Activated gamma-delta T cell treated with anti-CD3 and anti-CD28 coated beads, Interleukin-2, amount 50 U/mL, for 16 hours (primary cell): Measurements from ENCODE around the gene RBFOX1.

Source experiments
- DNase-seq: peaks from one replicate; pipeline ENCODE4 v3.0.0-alpha.2; 2020; ENCODE audit warnings: low read depth

Gene RBFOX1

DNA sequence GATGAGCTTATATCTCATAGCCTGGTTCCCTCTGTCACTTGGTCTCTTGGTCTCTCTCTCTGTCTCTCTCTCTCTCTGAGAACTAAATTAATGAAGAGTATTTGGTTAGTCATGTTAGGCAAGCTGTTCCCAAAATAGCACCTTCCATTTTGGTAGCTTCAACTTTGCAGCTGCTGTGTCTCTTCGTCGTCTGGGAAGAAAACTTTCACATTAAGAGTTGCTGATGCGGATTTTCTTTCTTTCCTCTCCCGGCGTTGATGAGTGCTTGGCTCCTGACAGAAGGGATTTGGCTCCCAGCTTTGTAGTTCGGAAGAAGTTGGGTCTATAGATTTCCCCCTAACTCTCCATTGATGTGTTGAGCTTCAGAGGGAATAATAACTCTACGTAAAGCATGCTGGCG lies at the start of gene RBFOX1:
Gene RBFOX1, plus strand, starts transcription at position 235 of the 400 bp plus-strand sequence.
- DNase-seq, result no peak

- DNase-seq, result no peak
These were observed 47.9 kb upstream of the RBFOX1 start for GRCh38 chr16:7284780-7285179.

DNA sequence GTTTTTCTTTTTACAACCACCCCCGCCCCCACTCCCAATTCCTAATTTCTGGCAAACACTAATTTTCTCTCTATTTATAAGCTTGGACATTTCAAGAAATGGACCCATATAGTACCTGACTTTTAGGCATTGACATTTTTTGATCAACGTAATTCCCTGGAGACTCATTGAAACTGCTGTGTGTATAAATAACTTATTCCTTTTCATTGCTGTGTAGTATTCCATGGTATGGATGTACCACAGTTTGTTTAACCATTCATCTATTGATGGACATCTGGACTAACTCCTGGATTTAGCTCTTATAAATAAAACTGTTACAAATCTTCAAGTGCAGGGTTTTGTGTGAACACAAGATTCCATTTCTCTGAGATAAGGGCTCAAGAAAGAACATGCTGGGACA lies 47.1 kb upstream of the RBFOX1 start:
- DNase-seq, result no peak

DNA sequence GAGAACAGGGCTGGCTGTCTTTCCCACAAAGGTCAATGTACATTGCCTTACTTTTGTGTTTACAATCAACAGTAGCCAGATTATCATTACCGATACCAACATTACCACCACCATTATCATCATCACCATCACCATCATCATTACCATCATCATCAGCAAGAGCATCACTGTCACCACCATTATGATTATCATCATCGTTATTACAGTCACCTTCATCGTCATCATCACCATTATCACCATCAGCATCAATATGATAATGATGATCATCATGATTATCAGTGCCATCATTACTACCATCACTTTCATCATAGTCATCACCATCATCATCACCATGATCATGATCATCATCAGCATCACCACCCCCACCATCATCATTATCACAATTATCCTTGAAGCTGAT lies 43.3 kb upstream of the RBFOX1 start:
- DNase-seq, result no peak

GRCh38 chr16:7290682-7291081 lies 42.0 kb upstream of the RBFOX1 start:
- no peak for DNase-seq

GRCh38 chr16:7294020-7294419 lies 38.6 kb upstream of the RBFOX1 start:
- no peak for DNase-seq

- DNase-seq, result no peak
These were observed 29.5 kb upstream of the RBFOX1 start for GRCh38 chr16:7303052-7303610.

DNA sequence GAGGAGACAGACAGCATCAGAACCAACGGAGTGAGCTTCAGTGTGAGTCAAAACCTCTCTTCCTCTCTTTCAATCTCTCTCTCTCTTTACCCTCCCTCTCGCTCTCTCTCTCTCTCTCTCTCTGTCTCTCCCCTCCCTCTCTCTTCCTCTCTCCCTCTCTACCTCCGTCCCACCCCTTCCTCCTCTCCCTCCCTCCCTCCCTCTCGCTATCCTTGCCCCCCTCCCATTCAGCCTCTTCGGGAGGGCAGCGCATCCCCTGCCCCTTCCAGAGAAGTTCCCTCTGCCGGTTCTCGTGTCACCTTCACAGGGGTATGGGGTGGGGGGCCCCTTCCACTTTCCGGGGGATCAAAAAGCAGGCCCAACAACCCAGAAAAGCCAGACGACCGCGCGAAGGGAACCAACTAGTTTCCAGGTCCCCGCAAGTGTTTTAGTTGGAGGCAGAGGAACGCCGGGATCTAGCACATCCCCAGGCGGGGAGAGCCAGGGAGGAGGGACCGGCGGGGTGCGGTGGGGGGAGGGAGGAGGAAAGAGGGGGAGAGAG lies 28.9 kb upstream of the RBFOX1 start:
- no peak for DNase-seq

- DNase-seq, result no peak
These were observed 28.4 kb upstream of the RBFOX1 start for GRCh38 chr16:7304279-7304678.

DNA sequence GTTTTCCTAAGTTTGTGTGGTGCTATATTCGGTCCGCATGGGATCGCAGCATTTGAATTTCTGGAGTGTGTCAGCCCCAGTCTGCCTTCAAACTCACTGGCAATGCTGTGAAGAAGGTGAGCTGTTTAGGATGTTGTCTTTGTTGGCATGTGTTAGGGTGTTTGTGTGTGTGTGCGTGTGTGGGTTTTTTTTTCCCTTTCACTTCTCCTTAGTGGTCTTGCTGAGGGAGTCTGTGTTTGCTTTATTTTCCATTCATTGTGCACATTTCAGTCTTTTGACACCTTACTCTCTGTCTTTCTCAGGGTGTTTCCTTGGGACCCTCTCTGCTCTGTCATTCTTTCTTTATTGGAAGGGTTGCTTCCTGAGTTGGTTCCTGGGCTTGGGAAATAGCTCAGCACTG lies 27.7 kb upstream of the RBFOX1 start:
- no peak for DNase-seq

GRCh38 chr16:7313170-7313569 lies 19.5 kb upstream of the RBFOX1 start:
- no peak for DNase-seq

DNA sequence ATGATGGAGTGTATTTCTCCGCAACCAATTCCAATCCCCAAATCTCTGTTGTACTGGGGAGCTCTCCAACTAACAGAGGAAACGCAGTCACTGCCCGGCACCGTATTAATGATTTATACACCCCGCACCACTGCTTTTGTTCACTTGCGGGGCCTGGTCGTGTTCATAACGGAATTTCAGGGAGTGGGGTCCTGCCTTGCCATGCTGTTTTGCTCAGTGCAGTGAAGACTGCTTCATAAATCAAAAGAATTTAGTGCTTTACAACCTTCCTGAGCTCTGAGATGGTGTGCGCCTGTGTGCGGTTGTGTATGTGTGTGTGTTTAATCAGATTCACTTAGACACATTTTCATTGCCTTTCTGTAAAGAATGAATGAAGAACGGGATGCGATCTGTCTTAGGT lies 18.5 kb upstream of the RBFOX1 start:
- DNase-seq, result no peak

DNA sequence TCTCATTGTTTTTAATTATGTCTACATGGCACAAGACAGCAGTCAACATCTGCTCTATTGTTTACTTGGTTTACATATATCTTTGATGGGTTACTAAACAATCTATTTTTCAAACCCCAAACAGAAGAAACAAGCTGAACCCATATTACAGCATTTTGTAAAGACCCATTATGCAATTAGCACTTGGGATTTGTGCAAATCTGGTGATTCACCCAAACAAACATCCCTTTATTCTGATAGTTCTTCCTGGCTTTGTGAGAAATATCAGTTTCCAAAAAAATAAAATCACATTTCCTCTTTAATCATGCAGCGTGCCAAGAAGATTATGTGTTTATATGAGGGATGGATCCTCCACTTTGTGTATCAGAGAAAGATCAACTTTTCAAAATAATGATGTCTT lies 16.8 kb upstream of the RBFOX1 start:
- DNase-seq, result no peak

- no peak for DNase-seq
These were observed 16.3 kb upstream of the RBFOX1 start for GRCh38 chr16:7316281-7316888.

DNA sequence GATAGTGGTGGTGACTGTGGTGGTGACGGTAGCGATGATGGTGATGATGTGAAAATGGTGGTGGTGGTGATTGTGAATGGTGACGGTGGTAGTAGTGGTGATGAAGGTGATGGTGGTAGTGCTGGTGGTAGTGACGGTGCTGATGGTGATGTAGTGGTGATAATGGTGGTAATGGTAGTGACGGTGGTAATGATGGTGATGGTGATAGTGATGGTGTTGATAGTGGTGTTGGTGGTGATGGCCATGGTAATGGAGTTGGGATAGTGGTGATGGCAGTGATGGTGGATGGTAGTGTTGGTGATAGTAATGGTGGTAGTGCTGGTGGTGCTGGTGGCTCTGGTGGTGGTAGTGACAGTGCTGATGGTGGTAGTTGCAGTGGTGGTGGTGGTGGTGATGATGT lies 14.7 kb upstream of the RBFOX1 start:
- DNase-seq, result no peak

DNA sequence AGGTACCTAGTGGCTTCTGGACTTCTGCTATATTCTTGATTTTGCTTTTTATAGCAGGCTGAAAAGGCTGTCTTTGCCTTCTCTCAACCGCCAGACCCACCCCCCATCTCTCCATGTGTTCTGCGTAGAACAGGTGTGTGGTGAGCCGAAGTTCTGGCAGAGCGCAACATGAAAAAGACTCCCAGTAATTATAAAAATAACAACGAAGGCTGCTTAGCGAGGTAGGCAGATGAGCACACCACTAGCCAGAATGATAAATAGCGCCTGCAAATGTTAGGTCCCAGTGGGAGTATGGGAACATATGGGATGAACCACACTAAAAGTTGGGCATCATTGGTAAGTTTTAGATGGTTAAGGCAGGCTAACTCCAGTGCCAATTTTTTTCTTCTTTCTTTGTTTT lies 14.0 kb upstream of the RBFOX1 start:
- no peak for DNase-seq

DNA sequence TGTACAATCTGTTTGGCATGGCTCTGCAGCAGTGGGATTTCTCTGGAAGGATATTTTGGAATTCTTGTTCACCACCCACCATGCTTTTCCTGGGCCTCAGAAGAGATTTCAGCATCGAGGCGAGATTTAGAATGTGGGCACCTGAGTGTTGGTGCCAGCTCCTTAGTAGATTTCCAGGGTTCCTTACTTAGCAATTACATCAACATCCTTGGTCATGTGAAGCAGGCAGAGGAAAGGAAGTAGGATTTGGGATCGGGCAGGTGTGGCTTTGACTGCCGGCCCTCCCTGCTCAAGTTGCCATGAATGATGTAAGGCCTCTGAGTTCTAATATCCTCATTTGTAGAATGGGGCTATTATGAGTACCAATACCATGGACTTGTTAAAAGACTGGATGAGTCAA lies 13.1 kb upstream of the RBFOX1 start:
- DNase-seq, result no peak

DNA sequence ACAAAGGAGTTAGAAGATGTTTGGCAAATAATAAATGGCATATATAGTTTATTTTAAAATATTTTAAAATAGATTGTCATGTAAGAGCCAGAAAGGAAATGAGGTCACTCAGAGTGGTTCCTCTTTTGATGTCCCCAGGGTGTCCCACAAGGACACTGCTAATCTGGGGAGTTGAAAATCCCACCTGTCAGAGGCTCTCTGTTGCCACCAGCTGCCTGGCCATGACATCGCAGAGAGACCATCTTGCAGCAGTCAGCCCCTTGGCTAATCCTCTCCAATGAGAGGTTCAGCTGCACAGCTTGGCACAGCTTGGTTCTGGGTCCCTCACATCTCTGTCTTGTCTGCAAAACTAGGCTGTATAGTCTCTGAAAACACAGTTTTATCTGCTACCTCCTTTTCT lies 11.0 kb upstream of the RBFOX1 start:
- no peak for DNase-seq

GRCh38 chr16:7324321-7324720 lies 8.3 kb upstream of the RBFOX1 start:
- no peak for DNase-seq

DNA sequence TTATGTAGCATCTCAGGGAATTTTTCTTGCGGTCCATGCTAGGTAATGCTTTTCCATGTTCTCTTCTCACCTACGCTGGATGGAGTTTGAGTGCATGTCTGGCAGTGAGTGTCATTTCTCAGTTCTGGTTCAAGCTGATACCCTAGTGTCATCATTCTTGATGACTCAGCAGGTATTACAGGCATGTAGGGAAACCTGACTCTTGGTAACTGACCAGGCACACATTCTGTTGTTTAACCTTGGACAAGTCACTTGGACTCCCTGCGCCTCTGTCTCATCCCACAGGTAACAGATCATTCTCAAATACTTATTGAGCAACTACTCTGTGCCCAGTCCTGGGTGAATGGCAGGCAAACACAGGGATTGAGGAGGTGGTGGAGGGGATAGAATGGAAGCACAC lies 6.8 kb upstream of the RBFOX1 start:
- DNase-seq, result no peak

DNA sequence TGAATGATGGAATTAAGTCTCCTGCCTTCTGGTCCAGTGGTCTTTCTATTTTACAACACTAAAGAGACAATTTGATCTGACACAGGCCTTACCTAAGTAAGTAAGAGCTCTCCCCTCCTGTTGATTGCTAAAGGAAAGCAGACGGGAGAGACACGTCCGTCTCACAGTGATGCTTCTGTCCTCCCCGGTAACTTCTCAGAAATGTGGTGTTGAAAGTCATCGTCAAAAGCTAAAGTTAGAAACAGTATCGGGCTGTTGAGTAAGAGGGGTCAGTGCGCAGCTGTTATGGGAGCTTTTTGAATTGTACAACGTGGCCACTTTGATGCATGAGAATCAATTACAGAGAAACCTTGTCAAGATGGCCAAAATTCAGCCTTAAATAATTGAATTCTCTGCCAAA lies 1.9 kb upstream of the RBFOX1 start:
- DNase-seq, result no peak

DNA sequence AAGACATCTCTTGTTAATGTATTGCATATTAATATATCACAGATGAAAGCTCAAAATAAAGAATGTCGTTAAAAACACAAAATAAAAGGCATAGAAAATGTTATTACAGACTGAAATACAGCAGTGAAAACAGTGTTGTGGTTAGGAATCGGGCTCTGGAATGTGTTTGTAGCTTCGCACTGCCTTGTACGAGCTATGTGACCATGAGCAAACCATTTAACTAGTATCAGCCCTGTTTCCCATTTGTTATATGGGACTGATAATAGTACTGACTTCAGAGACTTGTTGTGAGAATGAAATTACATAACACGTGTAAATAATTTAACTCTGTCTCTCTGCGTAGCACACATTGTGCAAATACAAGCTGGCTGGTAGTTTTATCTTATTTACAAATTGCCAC lies 648 bp upstream of the RBFOX1 start:
- no peak for DNase-seq

GRCh38 chr16:7333180-7333725 lies 608 bp downstream of the RBFOX1 start:
- DNase-seq, result no peak
